Loucy (cell line): ENCODE data around the gene CD320.

Experiments
- H2AFZ ChIP-seq: fragments of 200-600 bp; sonication (generic); 2 replicates; pipeline ENCODE4 v1.6.0; 2016; ENCODE audit warnings: antibody characterized with exemption, mild to moderate bottlenecking, low read length, moderate library complexity
- H3F3A ChIP-seq: fragments of 200-600 bp; 2 replicates; pipeline ENCODE4 v1.6.0; 2016; ENCODE audit warnings: antibody characterized with exemption, low read depth, mild to moderate bottlenecking
- H3K27me3 ChIP-seq: fragments of 200-600 bp; sonication (generic); 2 replicates; pipeline ENCODE4 v1.6.1; 2014; ENCODE audit warnings: low read length, mild to moderate bottlenecking; ENCODE audit not compliant: insufficient read depth, poor library complexity, severe bottlenecking
- H3K36me3 ChIP-seq: fragments of 200-600 bp; sonication (generic); 2 replicates; pipeline ENCODE4 v1.6.1; 2016; ENCODE audit warnings: low read length; ENCODE audit not compliant: insufficient read depth
- H3K4me1 ChIP-seq: fragments of 200-600 bp; sonication (generic); 2 replicates; pipeline ENCODE4 v1.5.1; 2014; ENCODE audit warnings: low read length, mild to moderate bottlenecking; ENCODE audit not compliant: insufficient read depth, poor library complexity, severe bottlenecking
- H3K4me2 ChIP-seq: fragments of 200-600 bp; sonication (generic); 2 replicates; pipeline ENCODE4 v1.6.0; 2014; ENCODE audit warnings: antibody characterized with exemption, low read length, low read depth, mild to moderate bottlenecking; ENCODE audit not compliant: poor library complexity, severe bottlenecking
- H3K4me3 ChIP-seq: fragments of 200-600 bp; sonication (generic); 2 replicates; pipeline ENCODE4 v1.5.1; 2014; ENCODE audit warnings: low read length, mild to moderate bottlenecking, mixed read lengths; ENCODE audit not compliant: poor library complexity, severe bottlenecking
- H3K79me2 ChIP-seq: fragments of 200-600 bp; sonication (generic); 2 replicates; pipeline ENCODE4 v1.6.1; 2014; ENCODE audit warnings: low read length; ENCODE audit not compliant: insufficient read depth
- H3K9ac ChIP-seq: fragments of 200-600 bp; sonication (generic); 2 replicates; pipeline ENCODE4 v1.6.0; 2014; ENCODE audit warnings: mild to moderate bottlenecking, low read depth, low read length, moderate library complexity; ENCODE audit not compliant: poor library complexity, severe bottlenecking
- H3K9me2 ChIP-seq: fragments of 200-600 bp; sonication (generic); replicated peaks from 2 replicates; pipeline ENCODE4 v1.6.1; 2016; ENCODE audit warnings: low read depth, low read length, mixed read lengths
- H3K9me3 ChIP-seq: fragments of 200-600 bp; sonication (generic); 2 replicates; pipeline ENCODE4 v1.6.1; 2014; ENCODE audit warnings: mild to moderate bottlenecking, antibody characterized with exemption, low read length, low read depth; ENCODE audit not compliant: insufficient read depth
- H4K20me1 ChIP-seq: fragments of 200-600 bp; sonication (generic); 2 replicates; pipeline ENCODE4 v1.6.0; 2014; ENCODE audit warnings: antibody characterized with exemption, low read length, mild to moderate bottlenecking; ENCODE audit not compliant: insufficient read depth, poor library complexity, severe bottlenecking
- CTCF ChIP-seq: fragments of 200-600 bp; sonication (generic); conservative IDR thresholded peaks from 2 replicates; pipeline ENCODE4 v1.5.1; 2014; ENCODE audit warnings: mild to moderate bottlenecking, antibody characterized with exemption, low read length
- EZH2phosphoT487 ChIP-seq: fragments of 200-600 bp; IDR thresholded peaks from 2 replicates; pipeline ENCODE4 v1.6.1; 2018; ENCODE audit warnings: antibody characterized with exemption, mild to moderate bottlenecking, moderate library complexity, borderline replicate concordance

CD320 gene

DNA sequence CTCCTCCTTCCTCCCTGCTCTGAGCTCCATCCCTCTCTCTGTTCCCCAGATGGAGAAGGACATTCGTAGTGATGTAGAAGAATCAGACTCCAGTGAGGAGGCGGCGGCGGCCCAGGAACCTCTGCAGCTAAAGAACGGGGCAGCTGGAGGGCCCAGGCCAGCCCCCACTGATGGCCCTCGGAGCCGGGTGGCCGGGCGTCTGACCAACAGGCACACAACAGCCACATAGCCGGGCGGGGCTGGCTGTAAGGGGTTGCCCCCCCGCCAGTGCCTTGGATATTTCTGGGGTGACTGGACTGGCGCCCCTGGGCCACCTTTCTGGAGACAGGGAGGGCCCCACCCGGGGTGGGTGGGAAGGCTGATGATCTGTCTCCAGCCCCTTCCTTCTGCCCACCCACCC, 46.3 kb downstream of the CD320 start:
- H3K4me1 ChIP-seq: no peaks in the 10 kb centered on the region
- H3K36me3 ChIP-seq: peaks cover 15% of the 10 kb centered on the region; the same call in 1 of the 2 replicates

GRCh38 chr19:8261347-8261746, 46.8 kb downstream of the CD320 start:
- no peaks in the 10 kb centered on the region for H3K27me3 ChIP-seq
- TF ChIP-seq CTCF: no peak
- no peak for TF ChIP-seq EZH2phosphoT487
- no peaks in the 10 kb centered on the region for H3F3A ChIP-seq
- H4K20me1 ChIP-seq: no peaks in the 10 kb centered on the region
- peaks cover 20% of the 10 kb centered on the region; the same call in 1 of the 2 replicates for H3K36me3 ChIP-seq
- H3K9me3 ChIP-seq: no peaks in the 10 kb centered on the region
- no peak overlapping the region for H3K4me2 ChIP-seq
- no peak overlapping the region for H3K4me3 ChIP-seq
- H3K79me2 ChIP-seq: peaks cover 41% of the 10 kb centered on the region; the same call in 1 of the 2 replicates
- H3K9me2 ChIP-seq: no peaks in the 10 kb centered on the region
- H3K9ac ChIP-seq: no peak overlapping the region
- no peaks in the 10 kb centered on the region for H3K4me1 ChIP-seq
- H2AFZ ChIP-seq: no peak overlapping the region

More for the DNA sequence above, 46.3 kb downstream of the CD320 start:
- Histone ChIP-seq H3K9me3 (no peaks in the 10 kb centered on the region), H3K27me3 (no peaks in the 10 kb centered on the region), H2AFZ (no peak overlapping the region), H3F3A (no peaks in the 10 kb centered on the region), H3K79me2 (peaks cover 42% of the 10 kb centered on the region; the same call in 1 of the 2 replicates), H3K9ac (no peak overlapping the region), H4K20me1 (no peaks in the 10 kb centered on the region), H3K4me2 (no peak overlapping the region), H3K9me2 (no peaks in the 10 kb centered on the region), H3K4me3 (no peak overlapping the region)
- TF ChIP-seq EZH2phosphoT487: no peak
- TF ChIP-seq CTCF: no peak

DNA sequence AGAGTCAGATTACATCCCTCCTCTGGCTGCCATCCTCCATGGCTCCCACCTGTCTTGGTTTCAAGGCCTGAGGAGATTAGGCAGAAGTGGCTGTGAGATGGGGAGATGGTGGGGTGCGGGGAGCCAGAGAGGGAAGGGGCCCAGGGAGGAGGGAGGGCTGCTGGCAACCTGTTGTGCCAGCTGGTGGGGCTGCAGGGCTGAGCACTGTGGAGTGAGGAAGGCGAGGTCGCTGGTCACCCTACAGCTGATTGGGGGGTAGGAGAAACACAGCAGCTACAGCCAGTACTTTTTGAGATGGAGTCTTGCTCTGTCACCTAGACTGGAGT, 48.3 kb downstream of the CD320 start:
- no peak for TF ChIP-seq CTCF
- no peak for TF ChIP-seq EZH2phosphoT487
- Histone ChIP-seq H3K36me3 (peaks cover 27% of the 10 kb centered on the region; the same call in 1 of the 2 replicates), H3K9me2 (no peaks in the 10 kb centered on the region), H2AFZ (no peak overlapping the region), H3K9me3 (no peaks in the 10 kb centered on the region), H4K20me1 (no peaks in the 10 kb centered on the region), H3K79me2 (peaks cover 27% of the 10 kb centered on the region; the same call in 1 of the 2 replicates), H3K4me2 (no peak overlapping the region), H3K4me3 (no peak overlapping the region), H3K27me3 (no peaks in the 10 kb centered on the region), H3K9ac (no peak overlapping the region), H3F3A (no peaks in the 10 kb centered on the region), H3K4me1 (no peaks in the 10 kb centered on the region)
